ENCODE data around the gene ACVR1B. TPM values are rescaled to one million over a fixed set of nuclear protein-coding genes. Genes with fewer than 3 reads are reported as not detected.

The ACVR1B gene
- total RNA-seq, 2 experiments from 2014 or later, result 7.5 to 8.6 TPM

- no peaks in the 10 kb centered on the region for H3K9me3 Mint-ChIP-seq
- no peak overlapping the region for H3K4me3 Mint-ChIP-seq
- ChIA-PET CTCF (interaction anchor here (1.6 to 19.7 kb wide), 3 partner anchors 10 to 125 kb away, joined by 4 to 411 read pairs (median 56); partner anchors contain the start of gene TAMALIN), POLR2A (interaction anchor here (1.0 to 1.5 kb wide), 2 partner anchors 12 to 13 kb away, joined by 3 to 4 read pairs; partner anchors contain the start of gene TAMALIN)
- no peak for ATAC-seq
- peaks cover 4% of the 10 kb centered on the region for H3K36me3 Mint-ChIP-seq (ENCODE audit: low read depth)
- no peaks in the 10 kb centered on the region for H3K27me3 Mint-ChIP-seq
- TF ChIP-seq CTCF (IDR thresholded peaks at IDR 0.05), result no peak
- DNase-seq, result no peak
- intact Hi-C loops (cut with micrococcal nuclease), result no loop called here
- H3K27ac Mint-ChIP-seq, result no peak overlapping the region
- H3K4me1 Mint-ChIP-seq (ENCODE audit: low read depth), result peaks cover 12% of the 10 kb centered on the region
These were observed 43.5 kb downstream of the ACVR1B start for GRCh38 chr12:51994959-51995358.

GRCh38 chr12:51997136-51997535 is 45.6 kb downstream of the ACVR1B start:
- Mint-ChIP-seq H3K36me3 (ENCODE audit: low read depth) (peaks cover 4% of the 10 kb centered on the region), H3K4me3 (no peak overlapping the region), H3K27ac (no peak overlapping the region), H3K9me3 (no peaks in the 10 kb centered on the region), H3K27me3 (no peaks in the 10 kb centered on the region), H3K4me1 (ENCODE audit: low read depth) (peaks cover 12% of the 10 kb centered on the region)
- intact Hi-C loops (cut with micrococcal nuclease), result no loop called here
- ChIA-PET POLR2A (interaction anchor here (1.0 to 1.3 kb wide), 3 partner anchors 13 to 26 kb away, joined by 3 to 4 read pairs (median 3); no protein-coding TSS in a partner anchor), CTCF (interaction anchor here (1.1 to 19.7 kb wide), 5 partner anchors 25 to 124 kb away, joined by 3 to 411 read pairs (median 4); partner anchors contain the start of gene ATG101)
- TF ChIP-seq CTCF (IDR thresholded peaks at IDR 0.05), result no peak
- DNase-seq (no peak), ATAC-seq (no peak)

- intact Hi-C loops (cut with micrococcal nuclease), result no loop called here
- H3K4me1 Mint-ChIP-seq (ENCODE audit: low read depth), result peaks cover 15% of the 10 kb centered on the region
- H3K27ac Mint-ChIP-seq, result no peak overlapping the region
- POLR2A ChIA-PET, result interaction anchor here (0.8 to 1.0 kb wide), 3 partner anchors 17 to 26 kb away, joined by 3 to 4 read pairs (median 3); no protein-coding TSS in a partner anchor
- TF ChIP-seq CTCF (IDR thresholded peaks at IDR 0.05), result no peak
- CTCF ChIA-PET, result interaction anchor here (1.0 to 16.6 kb wide), 8 partner anchors 10 to 118 kb away, joined by 3 to 332 read pairs (median 5); no protein-coding TSS in a partner anchor
- H3K36me3 Mint-ChIP-seq (ENCODE audit: low read depth), result no peaks in the 10 kb centered on the region
- H3K27me3 Mint-ChIP-seq, result peaks cover 9% of the 10 kb centered on the region
- no peak for ATAC-seq
- no peak overlapping the region for H3K4me3 Mint-ChIP-seq
- no peaks in the 10 kb centered on the region for H3K9me3 Mint-ChIP-seq
- DNase-seq, result no peak
These were observed 51.6 kb downstream of the ACVR1B start for GRCh38 chr12:52003016-52003550.

GRCh38 chr12:52003591-52003990 is 52.1 kb downstream of the ACVR1B start:
- H3K36me3 Mint-ChIP-seq (ENCODE audit: low read depth), result no peaks in the 10 kb centered on the region
- DNase-seq (no peak), ATAC-seq (no peak)
- peaks cover 9% of the 10 kb centered on the region for H3K27me3 Mint-ChIP-seq
- POLR2A ChIA-PET, result interaction anchor here (0.8 to 1.0 kb wide), 3 partner anchors 17 to 26 kb away, joined by 3 to 4 read pairs (median 3); no protein-coding TSS in a partner anchor
- H3K4me1 Mint-ChIP-seq (ENCODE audit: low read depth), result peaks cover 20% of the 10 kb centered on the region
- H3K4me3 Mint-ChIP-seq, result no peak overlapping the region
- no peaks in the 10 kb centered on the region for H3K9me3 Mint-ChIP-seq
- CTCF ChIA-PET, result interaction anchor here (0.9 to 16.6 kb wide), 11 partner anchors 10 to 118 kb away, joined by 3 to 332 read pairs (median 4); no protein-coding TSS in a partner anchor
- TF ChIP-seq CTCF (IDR thresholded peaks at IDR 0.05), result no peak
- intact Hi-C loops (cut with micrococcal nuclease), result no loop called here
- H3K27ac Mint-ChIP-seq, result no peak overlapping the region

Measured in activated CD8-positive, alpha-beta T cell treated with anti-CD3 and anti-CD28 coated beads for 36 hours (primary cell).